ENCODE measurements around the gene XCR1. TPM values are rescaled to one million over a fixed set of nuclear protein-coding genes. Genes with fewer than 3 reads are reported as not detected.

Gene XCR1
- total and polyA plus RNA-seq, 2 donors (not counting 1 experiment from before 2014, with no cell fraction given), result 0.01 TPM; not detected in 1

DNA sequence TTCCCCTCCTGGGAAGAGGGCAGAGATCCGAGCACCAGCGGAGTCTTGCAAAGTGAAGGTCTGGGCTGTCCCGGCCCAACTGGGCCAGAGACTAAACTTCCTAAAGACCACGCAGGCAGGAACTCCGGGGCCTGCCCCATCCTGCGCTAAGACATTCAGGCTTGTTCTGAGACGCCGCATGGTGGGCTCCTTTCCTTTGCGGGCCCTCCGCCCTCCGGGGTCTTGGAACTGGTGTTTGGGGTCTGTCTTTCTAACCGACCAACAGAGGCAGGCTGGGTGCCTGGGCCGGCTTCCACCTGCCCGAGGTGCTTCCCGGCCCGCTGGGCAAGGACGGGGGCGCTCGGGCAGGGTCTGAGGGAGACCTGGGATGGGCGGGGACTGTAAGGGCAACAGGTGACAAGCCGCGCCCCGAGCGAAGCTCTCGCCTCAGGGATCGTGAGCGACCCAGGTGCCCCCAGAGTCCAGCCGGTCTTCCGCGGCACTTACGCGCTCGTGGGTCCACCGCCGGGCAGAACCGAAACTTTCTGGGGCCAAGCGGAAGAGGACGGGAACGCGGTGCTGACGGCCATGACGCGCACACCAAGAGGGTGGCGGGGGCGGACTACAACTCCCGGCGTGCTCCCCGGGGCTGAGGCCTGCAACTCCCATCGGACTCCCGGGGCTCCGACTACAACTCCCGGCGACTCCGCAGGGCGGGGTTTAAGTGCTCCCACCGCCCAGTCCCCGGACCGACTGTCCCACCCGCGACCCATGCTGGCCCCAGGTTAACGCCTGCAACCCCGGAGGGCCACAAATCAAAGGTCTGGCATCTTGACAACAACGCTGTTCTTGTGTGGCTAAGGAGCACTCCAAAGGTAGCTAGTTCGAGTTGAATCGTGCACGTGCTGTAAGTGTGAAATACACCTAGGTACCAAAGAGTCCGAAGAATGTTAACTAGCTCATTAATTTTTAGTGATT lies 31.8 kb downstream of the XCR1 start, which contains the start of gene FYCO1:
Gene FYCO1, minus strand, starts transcription at position 589 of the 957 bp plus-strand sequence. CDS start 10,914 bp downstream, outside the sequence.
- H4K20me1 ChIP-seq (ENCODE audit: control insufficient read depth, insufficient read depth, low read length, poor library complexity, severe bottlenecking), result no peaks in the 10 kb centered on the region
- WGBS (ENCODE audit: insufficient coverage), result 1% methylated on average over 63 of the region's 67 CpGs
- ATAC-seq (ENCODE audit: low read depth), result peak; percentile 95
- ChIA-PET CTCF (interaction anchor here (0.8 to 1.7 kb wide), 3 partner anchors 14 to 382 kb away, joined by 3 to 5 read pairs (median 3); no protein-coding TSS in a partner anchor), POLR2A (interaction anchor here (0.6 to 1.0 kb wide), 3 partner anchors 34 to 191 kb away, joined by 4 to 7 read pairs (median 4); no protein-coding TSS in a partner anchor)
- H3K27me3 ChIP-seq (replicated peaks in 1 of 4; ENCODE audit: control extremely low read depth in 1 of 4, control insufficient read depth in 3 of 4, insufficient read depth in 4 of 4, low read length in 3 of 4), result peaks cover 0 to 4% (median 1%) of the 10 kb centered on the region in 4 experiments
- peaks cover 25 to 49% of the 10 kb centered on the region in 2 donors for H3K4me1 ChIP-seq (ENCODE audit: control insufficient read depth in 2 of 2, insufficient read depth in 2 of 2, low read length in 2 of 2)
- H3K4me3 Mint-ChIP-seq, result peak within 1 kb of the TSS; percentile 89
- H3K4me1 Mint-ChIP-seq, result peaks cover 36% of the 10 kb centered on the region
- peak; percentile 91 for DNase-seq
- H3K9ac ChIP-seq (ENCODE audit: low read length), result peak within 1 kb of the TSS; percentile 94
- H2AFZ ChIP-seq (ENCODE audit: insufficient read depth, low read depth, low read length, poor library complexity, severe bottlenecking), result peak within 1 kb of the TSS; percentile 90
- H3K27ac Mint-ChIP-seq, result peak within 1 kb of the TSS; percentile 92
- TF ChIP-seq, protein P1, sequence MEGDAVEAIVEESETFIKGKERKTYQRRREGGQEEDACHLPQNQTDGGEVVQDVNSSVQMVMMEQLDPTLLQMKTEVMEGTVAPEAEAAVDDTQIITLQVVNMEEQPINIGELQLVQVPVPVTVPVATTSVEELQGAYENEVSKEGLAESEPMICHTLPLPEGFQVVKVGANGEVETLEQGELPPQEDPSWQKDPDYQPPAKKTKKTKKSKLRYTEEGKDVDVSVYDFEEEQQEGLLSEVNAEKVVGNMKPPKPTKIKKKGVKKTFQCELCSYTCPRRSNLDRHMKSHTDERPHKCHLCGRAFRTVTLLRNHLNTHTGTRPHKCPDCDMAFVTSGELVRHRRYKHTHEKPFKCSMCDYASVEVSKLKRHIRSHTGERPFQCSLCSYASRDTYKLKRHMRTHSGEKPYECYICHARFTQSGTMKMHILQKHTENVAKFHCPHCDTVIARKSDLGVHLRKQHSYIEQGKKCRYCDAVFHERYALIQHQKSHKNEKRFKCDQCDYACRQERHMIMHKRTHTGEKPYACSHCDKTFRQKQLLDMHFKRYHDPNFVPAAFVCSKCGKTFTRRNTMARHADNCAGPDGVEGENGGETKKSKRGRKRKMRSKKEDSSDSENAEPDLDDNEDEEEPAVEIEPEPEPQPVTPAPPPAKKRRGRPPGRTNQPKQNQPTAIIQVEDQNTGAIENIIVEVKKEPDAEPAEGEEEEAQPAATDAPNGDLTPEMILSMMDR (IDR thresholded peaks at IDR 0.05), result no peak
- TF ChIP-seq EZH2 (IDR thresholded peaks at IDR 0.05; ENCODE audit: borderline replicate concordance, insufficient read depth, low read depth, low read length, poor library complexity, severe bottlenecking), result no peak
- H3K27me3 Mint-ChIP-seq, result no peaks in the 10 kb centered on the region
- intact Hi-C loops (cut with micrococcal nuclease), result loop anchor here (1.0 to 5.0 kb wide), 2 partner anchors 153 to 1482 kb away; partner anchors contain the start of genes LZTFL1 and SCAP
- H3K4me2 ChIP-seq (replicated peaks; ENCODE audit: low read depth, low read length, poor library complexity, severe bottlenecking), result peak within 1 kb of the TSS; percentile 95
- H3K27ac ChIP-seq (ENCODE audit: low read length in 2 of 2), result peak within 1 kb of the TSS; percentile 88 to 92
- H3K9me3 Mint-ChIP-seq (ENCODE audit: insufficient read depth), result no peaks in the 10 kb centered on the region
- no peaks in the 10 kb centered on the region for H3K9me3 ChIP-seq (ENCODE audit: control extremely low read depth in 1 of 3, control insufficient read depth in 2 of 3, insufficient read depth in 1 of 3, low read length in 2 of 3)
- H3K79me2 ChIP-seq (ENCODE audit: control insufficient read depth, insufficient read depth, low read length), result peaks cover 31% of the 10 kb centered on the region
- no peaks in the 10 kb centered on the region for H3K36me3 ChIP-seq (replicated peaks in 1 of 2; ENCODE audit: control extremely low read depth in 1 of 2, control insufficient read depth in 1 of 2, extremely low read depth in 1 of 2, insufficient read depth in 2 of 2, low read length in 1 of 2)
- peak within 1 kb of the TSS; percentile 62 to 98 (median 92) for H3K4me3 ChIP-seq (ENCODE audit: control extremely low read depth in 1 of 5, extremely low read depth in 1 of 5, insufficient read depth in 1 of 5, low read depth in 2 of 5, low read length in 4 of 5)

All from B cell (primary cell).